ENCODE measurements around the gene MGAT4A.
"Not testable (repeated sequence)": the region's sequence is repeated elsewhere in the genome, so short reads cannot be mapped to it uniquely, and the experiment has no call there.

MGAT4A gene

GRCh38 chr2:98598781-98599428, 132.0 kb downstream of the MGAT4A start:
- no peak for DNase-seq

GRCh38 chr2:98594665-98595064, 136.3 kb downstream of the MGAT4A start:
- not testable (repeated sequence) for DNase-seq

GRCh38 chr2:98592565-98592964, 138.4 kb downstream of the MGAT4A start:
- DNase-seq: no peak

GRCh38 chr2:98589489-98589888, 141.4 kb downstream of the MGAT4A start:
- DNase-seq: no peak

GRCh38 chr2:98588880-98589431, 142.0 kb downstream of the MGAT4A start:
- no peak for DNase-seq

GRCh38 chr2:98586551-98587140, 144.3 kb downstream of the MGAT4A start:
- DNase-seq: no peak

GRCh38 chr2:98585386-98585785, 145.5 kb downstream of the MGAT4A start:
- no peak for DNase-seq

- DNase-seq: no peak
Observed at GRCh38 chr2:98583816-98584618, 146.9 kb downstream of the MGAT4A start.

- DNase-seq: no peak
Observed at GRCh38 chr2:98583276-98583675, 147.7 kb downstream of the MGAT4A start.

GRCh38 chr2:98582523-98582922, 148.4 kb downstream of the MGAT4A start:
- no peak for DNase-seq

GRCh38 chr2:98580656-98581284, 150.2 kb downstream of the MGAT4A start:
- no peak for DNase-seq

GRCh38 chr2:98579926-98580325, 151.0 kb downstream of the MGAT4A start:
- no peak for DNase-seq

- no peak for DNase-seq
Observed at GRCh38 chr2:98578231-98578630, 152.7 kb downstream of the MGAT4A start.

- DNase-seq: no peak
Observed at GRCh38 chr2:98577313-98577712, 153.6 kb downstream of the MGAT4A start.

- DNase-seq: no peak
Observed at GRCh38 chr2:98576666-98577312, 154.1 kb downstream of the MGAT4A start.

- no peak for DNase-seq
Observed at GRCh38 chr2:98573426-98573825, 157.5 kb downstream of the MGAT4A start.

GRCh38 chr2:98572676-98573075, 158.3 kb downstream of the MGAT4A start:
- no peak for DNase-seq

- DNase-seq: no peak
Observed at GRCh38 chr2:98572211-98572610, 158.7 kb downstream of the MGAT4A start.

- no peak for DNase-seq
Observed at GRCh38 chr2:98571796-98572195, 159.1 kb downstream of the MGAT4A start.

- DNase-seq: no peak
Observed at GRCh38 chr2:98571121-98571701, 159.7 kb downstream of the MGAT4A start.

- DNase-seq: no peak
Observed at GRCh38 chr2:98570356-98570755, 160.6 kb downstream of the MGAT4A start.

- DNase-seq: no peak
Observed at GRCh38 chr2:98569915-98570314, 161.0 kb downstream of the MGAT4A start.

Measured in CD4-positive, alpha-beta T cell treated with Interleukin-21 for 1 hour (primary cell).